GM12891 (cell line): ENCODE measurements around the gene PNPT1.

Experiments used
- POLR2A ChIP-seq: IDR thresholded peaks from 2 replicates; pipeline ENCODE4 v1.6.1; 2011; ENCODE audit warnings: low read depth, low read length, control low read depth
- POLR2AphosphoS5 ChIP-seq: IDR thresholded peaks from 2 replicates; pipeline ENCODE4 v1.6.1; 2011; ENCODE audit warnings: low read depth, low read length, control low read depth
- TAF1 ChIP-seq: IDR thresholded peaks from 2 replicates; pipeline ENCODE4 v1.6.1; 2011; ENCODE audit warnings: low read depth, low read length, control low read depth

DNA sequence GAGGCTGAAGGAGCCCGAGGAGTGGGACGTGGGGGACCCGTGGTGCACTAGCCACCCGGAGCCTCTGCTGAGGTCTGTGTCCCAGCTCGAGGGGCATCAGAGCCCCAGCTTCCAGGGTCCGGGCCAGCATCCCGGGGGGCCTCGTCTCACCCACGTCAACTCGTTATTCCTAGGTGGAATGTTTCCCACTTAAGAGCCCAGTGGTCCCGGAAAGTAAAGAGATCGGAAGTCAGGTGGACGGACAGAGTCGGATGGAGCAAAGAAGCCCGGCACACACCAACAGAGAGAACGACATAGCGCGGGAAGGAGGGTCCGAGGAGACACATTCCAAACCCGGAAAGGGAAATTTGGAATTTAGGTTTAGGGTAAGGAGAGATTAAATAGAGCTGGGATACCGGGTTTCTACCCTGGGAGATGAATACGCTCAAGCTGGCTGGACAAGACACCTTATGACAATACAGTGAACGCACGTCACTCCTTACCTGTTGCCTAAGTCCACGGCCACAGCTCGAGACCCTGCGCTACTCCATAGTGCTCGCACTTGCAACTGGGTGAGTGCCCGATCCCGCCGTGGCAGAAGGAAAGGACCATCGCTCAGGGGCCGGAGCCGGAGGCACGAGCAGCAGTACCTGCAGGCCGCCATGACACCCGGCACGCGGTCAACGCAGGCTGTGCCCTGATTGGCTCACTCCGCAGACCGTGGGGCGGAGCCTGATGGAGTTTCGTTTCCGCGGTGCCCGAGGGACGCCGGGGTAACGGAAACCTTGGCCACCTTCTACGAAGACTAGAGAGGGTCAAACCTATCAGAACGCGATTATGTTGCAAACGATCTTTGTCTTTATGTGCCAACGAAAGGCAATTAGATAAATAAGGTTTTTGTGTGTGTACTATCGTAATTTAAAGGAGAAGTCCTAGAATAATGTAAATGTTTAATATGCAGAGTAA is at the start of gene PNPT1:
- TF ChIP-seq POLR2A (peak; percentile 97), POLR2AphosphoS5 (peak; percentile 97), TAF1 (peak; percentile 92)
